HG02973 (cell line): Measurements from ENCODE around the gene SNX10.

Experiments
- ATAC-seq: cut with Tn5 transposase; IDR thresholded peaks from one replicate; pipeline ENCODE4 v1.9.1; 2021; ENCODE audit warnings: moderate library complexity; ENCODE audit not compliant: unreplicated experiment

The SNX10 gene

GRCh38 chr7:26398756-26399509 is 107.3 kb downstream of the SNX10 start:
- ATAC-seq, result peak; percentile 81

- ATAC-seq, result no peak
These were observed 108.1 kb downstream of the SNX10 start for GRCh38 chr7:26399736-26400135.

GRCh38 chr7:26403640-26404039 is 112.0 kb downstream of the SNX10 start:
- no peak for ATAC-seq

GRCh38 chr7:26404189-26404996 is 112.7 kb downstream of the SNX10 start:
- no peak for ATAC-seq

GRCh38 chr7:26406433-26406832 is 114.8 kb downstream of the SNX10 start:
- no peak for ATAC-seq

- ATAC-seq, result no peak
These were observed 118.2 kb downstream of the SNX10 start for GRCh38 chr7:26409661-26410547.

GRCh38 chr7:26413007-26413691 is 121.5 kb downstream of the SNX10 start:
- ATAC-seq, result no peak

GRCh38 chr7:26416004-26416403 is 124.3 kb downstream of the SNX10 start:
- ATAC-seq, result no peak

- ATAC-seq, result no peak
These were observed 126.3 kb downstream of the SNX10 start for GRCh38 chr7:26417911-26418413.

GRCh38 chr7:26419198-26419597 is 127.5 kb downstream of the SNX10 start:
- ATAC-seq, result no peak

- ATAC-seq, result no peak
These were observed 128.9 kb downstream of the SNX10 start for GRCh38 chr7:26420422-26421019.

- no peak for ATAC-seq
These were observed 131.1 kb downstream of the SNX10 start for GRCh38 chr7:26422761-26423160.

- no peak for ATAC-seq
These were observed 131.8 kb downstream of the SNX10 start for GRCh38 chr7:26423436-26423835.
